Panc1 (cell line): ENCODE measurements around the gene CMYA5. TPM values are rescaled to one million over a fixed set of nuclear protein-coding genes. Genes with fewer than 3 reads are reported as not detected.

Experiments
- ATAC-seq: fragments of 200-7000 bp; cut with Tn5 transposase; 2 replicates; pipeline ENCODE4 v1.9.1; 2020; ENCODE audit warnings: mild to moderate bottlenecking, moderate library complexity
- BruUV-seq: library from RNA; stranded (reverse); fragments of 400-500 nt; replicated peaks from 2 replicates; lab custom pipeline; 2021; lab: Mats Ljungman, UMichigan
- CTCF ChIA-PET: fragments of 300-600 bp; sonication (Branson Sonifier 250); formaldehyde crosslinking; loops from one replicate; lab custom pipeline; 2022; ENCODE audit warnings: antibody characterized with exemption; lab: Charles Lee
- POLR2A ChIA-PET: fragments of 300-600 bp; sonication (Branson Sonifier 250); formaldehyde crosslinking; loops from one replicate; lab custom pipeline; 2022; ENCODE audit warnings: antibody characterized with exemption; lab: Charles Lee
- DNase-seq: peaks from one replicate; pipeline ENCODE4 v3.0.0-alpha.2; 2010; ENCODE audit warnings: low read depth, low spot score
- H3K27ac ChIP-seq: 2 replicates; pipeline ENCODE4 v1.5.1; 2011; ENCODE audit warnings: mild to moderate bottlenecking, low read length, inconsistent platforms
- H3K27me3 ChIP-seq: fragments of 200-500 bp; sonication (Bioruptor generic); 2 replicates; pipeline ENCODE4 v1.6.0; 2014; ENCODE audit warnings: low read length, inconsistent platforms; ENCODE audit not compliant: control insufficient read depth, insufficient read depth
- H3K36me3 ChIP-seq: fragments of 200-500 bp; sonication (Bioruptor generic); 2 replicates; pipeline ENCODE4 v1.5.1; 2014; ENCODE audit warnings: inconsistent platforms, mild to moderate bottlenecking, low read length, moderate library complexity; ENCODE audit not compliant: control insufficient read depth, insufficient read depth
- H3K4me1 ChIP-seq: 2 replicates; pipeline ENCODE4 v1.5.1; 2011; ENCODE audit warnings: inconsistent platforms, mild to moderate bottlenecking, low read length, moderate library complexity; ENCODE audit not compliant: control insufficient read depth, insufficient read depth
- H3K4me3 ChIP-seq, 2 experiments: 2 replicates each; pipeline ENCODE4 v1.5.1; 2011 to 2012; ENCODE audit warnings: low read depth in 2 of 2, low read length in 2 of 2, mild to moderate bottlenecking in 2 of 2, inconsistent platforms in 1 of 2, moderate library complexity in 1 of 2
- H3K9me3 ChIP-seq: fragments of 200-500 bp; sonication (Bioruptor generic); 2 replicates; pipeline ENCODE4 v1.5.1; 2014; ENCODE audit warnings: low read depth, mild to moderate bottlenecking, inconsistent platforms, low read length, moderate library complexity; ENCODE audit not compliant: control insufficient read depth, insufficient read depth
- POLR2AphosphoS5 ChIP-seq: IDR thresholded peaks from 2 replicates; pipeline ENCODE4 v1.6.1; 2012; ENCODE audit warnings: mild to moderate bottlenecking, low read depth, low read length, moderate library complexity
- SIN3A ChIP-seq: IDR thresholded peaks from 2 replicates; pipeline ENCODE4 v1.6.1; 2012; ENCODE audit warnings: low read depth, mild to moderate bottlenecking, low read length, moderate library complexity, borderline replicate concordance; ENCODE audit not compliant: insufficient read depth
- TCF7L2 ChIP-seq: IDR thresholded peaks from 2 replicates; pipeline ENCODE4 v1.6.1; 2011; ENCODE audit warnings: mild to moderate bottlenecking, low read depth, low read length, inconsistent platforms
- in situ Hi-C: cut with HindIII; loops from 2 replicates; pipeline ENCODE4 v1.10.0; 2016; ENCODE audit warnings: low sequenced_read_pairs, low pct_unique_long_range_greater_than_20kb
- intact Hi-C: fragments of 100-400 bp; cut with micrococcal nuclease; formaldehyde crosslinking; loops from one replicate; pipeline ENCODE4 v1.10.0; 2022; ENCODE audit not compliant: unreplicated experiment
- total RNA-seq: library from RNA; stranded (reverse); gene quantifications from one replicate; pipeline ENCODE4 v1.2.1, GENCODE V29; 2021; ENCODE audit not compliant: unreplicated experiment
- TF ChIP-seq, protein P1 (sequence below), 2 experiments: IDR thresholded peaks; 2 replicates each; pipeline ENCODE4 v1.6.1; 2011 to 2012; ENCODE audit warnings: low read depth in 2 of 2, control low read depth in 1 of 2, low read length in 1 of 2, mild to moderate bottlenecking in 1 of 2, moderate library complexity in 1 of 2; ENCODE audit not compliant: insufficient read depth in 1 of 2
- TF ChIP-seq, protein P2 (sequence below): fragments of 450-650 bp; IDR thresholded peaks from 2 replicates; pipeline ENCODE4 v1.5.1; 2017; ENCODE audit warnings: mild to moderate bottlenecking

CMYA5 gene
- total RNA-seq, 1 experiment from 2014 or later, result 0.31 TPM

DNA sequence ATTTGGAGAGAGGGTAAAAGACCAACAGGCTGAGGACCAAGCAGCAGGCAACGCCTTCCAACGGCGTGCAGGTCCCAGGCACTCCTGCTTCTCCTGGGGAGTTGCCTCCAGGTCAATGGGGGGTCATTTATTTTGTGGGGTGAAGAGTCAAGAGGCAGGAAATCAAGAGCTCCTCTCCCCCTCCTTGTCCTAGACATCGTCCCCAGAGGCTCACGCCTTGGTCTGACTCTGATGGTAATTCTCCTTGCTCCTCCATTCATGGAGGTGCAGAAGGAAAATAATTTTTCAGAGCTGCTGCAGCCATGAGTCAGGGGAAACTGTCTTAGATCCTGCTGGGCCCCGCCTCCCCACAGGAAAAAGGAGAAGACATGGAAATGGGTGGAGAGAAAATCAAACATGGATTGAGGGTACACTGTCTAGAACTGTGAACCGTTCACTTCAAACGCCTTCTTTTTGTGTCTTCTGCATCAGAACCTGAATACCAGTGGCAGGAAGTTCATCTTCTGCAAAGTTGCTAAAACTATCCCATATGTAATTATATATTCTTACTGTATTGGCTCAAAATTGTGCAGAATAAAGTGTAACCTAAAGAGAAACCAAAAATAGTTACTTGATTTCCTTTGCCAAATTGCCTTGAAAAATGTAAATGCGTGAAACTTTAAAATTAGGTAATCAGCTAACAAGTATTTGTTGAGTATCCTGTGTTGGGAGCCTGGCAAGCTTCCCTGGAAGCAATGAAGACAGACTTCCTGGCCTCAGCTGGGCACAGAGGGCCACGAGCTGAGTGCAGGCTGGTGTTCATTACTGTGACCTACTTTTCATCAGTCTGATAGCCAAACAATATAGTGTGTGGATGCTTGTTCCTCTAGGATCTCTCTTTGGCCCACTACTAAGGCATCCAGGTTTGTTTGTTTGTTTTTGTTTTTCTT lies 142.0 kb downstream of the CMYA5 start:
- in situ Hi-C loops (no loop called here), intact Hi-C loops (no loop called here)
- DNase-seq (no peak), ATAC-seq (no peak)
- Histone ChIP-seq H3K27ac (no peak overlapping the region), H3K4me3 (no peak overlapping the region), H3K4me1 (no peaks in the 10 kb centered on the region), H3K36me3 (no peaks in the 10 kb centered on the region), H3K9me3 (no peaks in the 10 kb centered on the region), H3K27me3 (peaks cover 20% of the 10 kb centered on the region)
- TF ChIP-seq, protein P1, sequence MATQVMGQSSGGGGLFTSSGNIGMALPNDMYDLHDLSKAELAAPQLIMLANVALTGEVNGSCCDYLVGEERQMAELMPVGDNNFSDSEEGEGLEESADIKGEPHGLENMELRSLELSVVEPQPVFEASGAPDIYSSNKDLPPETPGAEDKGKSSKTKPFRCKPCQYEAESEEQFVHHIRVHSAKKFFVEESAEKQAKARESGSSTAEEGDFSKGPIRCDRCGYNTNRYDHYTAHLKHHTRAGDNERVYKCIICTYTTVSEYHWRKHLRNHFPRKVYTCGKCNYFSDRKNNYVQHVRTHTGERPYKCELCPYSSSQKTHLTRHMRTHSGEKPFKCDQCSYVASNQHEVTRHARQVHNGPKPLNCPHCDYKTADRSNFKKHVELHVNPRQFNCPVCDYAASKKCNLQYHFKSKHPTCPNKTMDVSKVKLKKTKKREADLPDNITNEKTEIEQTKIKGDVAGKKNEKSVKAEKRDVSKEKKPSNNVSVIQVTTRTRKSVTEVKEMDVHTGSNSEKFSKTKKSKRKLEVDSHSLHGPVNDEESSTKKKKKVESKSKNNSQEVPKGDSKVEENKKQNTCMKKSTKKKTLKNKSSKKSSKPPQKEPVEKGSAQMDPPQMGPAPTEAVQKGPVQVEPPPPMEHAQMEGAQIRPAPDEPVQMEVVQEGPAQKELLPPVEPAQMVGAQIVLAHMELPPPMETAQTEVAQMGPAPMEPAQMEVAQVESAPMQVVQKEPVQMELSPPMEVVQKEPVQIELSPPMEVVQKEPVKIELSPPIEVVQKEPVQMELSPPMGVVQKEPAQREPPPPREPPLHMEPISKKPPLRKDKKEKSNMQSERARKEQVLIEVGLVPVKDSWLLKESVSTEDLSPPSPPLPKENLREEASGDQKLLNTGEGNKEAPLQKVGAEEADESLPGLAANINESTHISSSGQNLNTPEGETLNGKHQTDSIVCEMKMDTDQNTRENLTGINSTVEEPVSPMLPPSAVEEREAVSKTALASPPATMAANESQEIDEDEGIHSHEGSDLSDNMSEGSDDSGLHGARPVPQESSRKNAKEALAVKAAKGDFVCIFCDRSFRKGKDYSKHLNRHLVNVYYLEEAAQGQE (IDR thresholded peaks at IDR 0.05; ENCODE audit: insufficient read depth in 1 of 2, low read depth in 2 of 2, low read length in 1 of 2), result no peak
- TF ChIP-seq SIN3A, result no peak
- TF ChIP-seq, protein P2, sequence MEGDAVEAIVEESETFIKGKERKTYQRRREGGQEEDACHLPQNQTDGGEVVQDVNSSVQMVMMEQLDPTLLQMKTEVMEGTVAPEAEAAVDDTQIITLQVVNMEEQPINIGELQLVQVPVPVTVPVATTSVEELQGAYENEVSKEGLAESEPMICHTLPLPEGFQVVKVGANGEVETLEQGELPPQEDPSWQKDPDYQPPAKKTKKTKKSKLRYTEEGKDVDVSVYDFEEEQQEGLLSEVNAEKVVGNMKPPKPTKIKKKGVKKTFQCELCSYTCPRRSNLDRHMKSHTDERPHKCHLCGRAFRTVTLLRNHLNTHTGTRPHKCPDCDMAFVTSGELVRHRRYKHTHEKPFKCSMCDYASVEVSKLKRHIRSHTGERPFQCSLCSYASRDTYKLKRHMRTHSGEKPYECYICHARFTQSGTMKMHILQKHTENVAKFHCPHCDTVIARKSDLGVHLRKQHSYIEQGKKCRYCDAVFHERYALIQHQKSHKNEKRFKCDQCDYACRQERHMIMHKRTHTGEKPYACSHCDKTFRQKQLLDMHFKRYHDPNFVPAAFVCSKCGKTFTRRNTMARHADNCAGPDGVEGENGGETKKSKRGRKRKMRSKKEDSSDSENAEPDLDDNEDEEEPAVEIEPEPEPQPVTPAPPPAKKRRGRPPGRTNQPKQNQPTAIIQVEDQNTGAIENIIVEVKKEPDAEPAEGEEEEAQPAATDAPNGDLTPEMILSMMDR, result no peak
- TF ChIP-seq POLR2AphosphoS5, result no peak
- TF ChIP-seq TCF7L2, result no peak
- POLR2A ChIA-PET, result no interaction called here
- CTCF ChIA-PET, result interaction anchor here (0.7 kb wide), 1 partner anchor 869 kb away, joined by 6 read pairs; no protein-coding TSS in a partner anchor
- no TSS peak for BruUV-seq

DNA sequence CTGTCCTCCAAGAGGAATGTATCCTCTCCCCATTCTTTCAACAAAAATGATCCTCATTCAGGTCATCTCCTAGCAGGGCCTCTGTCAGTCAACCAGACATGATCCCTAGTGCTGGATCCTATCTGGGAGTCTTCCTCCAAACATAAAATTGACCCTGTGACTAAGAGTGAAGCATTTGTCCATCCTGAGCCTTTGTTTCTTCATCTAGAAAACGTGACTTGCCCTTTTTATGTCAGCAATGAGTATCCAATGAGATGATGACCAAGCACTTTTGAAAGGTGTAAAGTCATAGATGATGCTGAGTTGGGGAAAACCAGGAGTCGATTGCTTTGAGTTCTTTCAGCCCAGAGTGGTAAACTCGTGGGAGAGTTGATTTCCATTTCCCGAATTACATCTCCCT lies 143.3 kb downstream of the CMYA5 start:
- Histone ChIP-seq H3K4me1 (no peaks in the 10 kb centered on the region), H3K4me3 (no peak overlapping the region), H3K9me3 (no peaks in the 10 kb centered on the region), H3K27ac (no peak overlapping the region), H3K36me3 (no peaks in the 10 kb centered on the region), H3K27me3 (peaks cover 18% of the 10 kb centered on the region)
- ChIA-PET CTCF (no interaction called here), POLR2A (no interaction called here)
- TF ChIP-seq, protein P2, result no peak
- TF ChIP-seq SIN3A, result no peak
- TF ChIP-seq TCF7L2, result no peak
- TF ChIP-seq POLR2AphosphoS5, result no peak
- TF ChIP-seq, protein P1 (IDR thresholded peaks at IDR 0.05; ENCODE audit: insufficient read depth in 1 of 2, low read depth in 2 of 2, low read length in 1 of 2), result no peak
- ATAC-seq (no peak), DNase-seq (no peak)
- in situ Hi-C loops, result no loop called here
- no TSS peak for BruUV-seq
- intact Hi-C loops, result no loop called here
